Fibroblast of lung (primary cell): ENCODE data around the gene DHPS.

Experiments used
- EZH2 ChIP-seq: IDR thresholded peaks from 2 replicates; pipeline ENCODE4 v1.5.1; 2012; ENCODE audit warnings: low read length, control low read depth, mild to moderate bottlenecking; ENCODE audit errors: missing control alignments
- TF ChIP-seq, protein P1 (sequence below), 2 donors: IDR thresholded peaks in 1 of 2; conservative IDR thresholded peaks in 1 of 2; 1 replicate in 1 of 2; 2 replicates in 1 of 2; pipeline ENCODE4 v1.5.1; 2011 to 2012; ENCODE audit warnings: low read length in 2 of 2, control low read depth in 1 of 2, inconsistent platforms in 1 of 2, low read depth in 1 of 2, mild to moderate bottlenecking in 1 of 2

DNA sequence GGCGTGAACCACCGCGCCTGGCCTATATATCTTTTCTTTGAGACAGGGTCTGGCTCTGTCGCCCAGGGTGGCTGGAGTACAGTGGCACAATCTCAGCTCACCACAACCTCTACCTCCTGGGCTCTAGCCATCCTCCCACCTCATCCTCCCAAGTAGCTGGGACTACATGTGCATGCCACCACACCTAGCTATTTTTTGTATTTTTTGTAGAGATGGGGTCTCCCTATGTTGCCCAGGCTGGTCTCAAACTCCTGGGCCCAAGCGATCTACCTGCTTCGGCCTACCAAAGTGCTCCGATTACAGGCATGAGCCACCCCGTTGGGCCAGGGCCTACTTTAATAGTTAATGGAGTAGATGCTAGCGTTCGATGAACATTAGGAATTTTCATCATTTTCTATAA is 38.6 kb upstream of the DHPS start:
- TF ChIP-seq, protein P1, sequence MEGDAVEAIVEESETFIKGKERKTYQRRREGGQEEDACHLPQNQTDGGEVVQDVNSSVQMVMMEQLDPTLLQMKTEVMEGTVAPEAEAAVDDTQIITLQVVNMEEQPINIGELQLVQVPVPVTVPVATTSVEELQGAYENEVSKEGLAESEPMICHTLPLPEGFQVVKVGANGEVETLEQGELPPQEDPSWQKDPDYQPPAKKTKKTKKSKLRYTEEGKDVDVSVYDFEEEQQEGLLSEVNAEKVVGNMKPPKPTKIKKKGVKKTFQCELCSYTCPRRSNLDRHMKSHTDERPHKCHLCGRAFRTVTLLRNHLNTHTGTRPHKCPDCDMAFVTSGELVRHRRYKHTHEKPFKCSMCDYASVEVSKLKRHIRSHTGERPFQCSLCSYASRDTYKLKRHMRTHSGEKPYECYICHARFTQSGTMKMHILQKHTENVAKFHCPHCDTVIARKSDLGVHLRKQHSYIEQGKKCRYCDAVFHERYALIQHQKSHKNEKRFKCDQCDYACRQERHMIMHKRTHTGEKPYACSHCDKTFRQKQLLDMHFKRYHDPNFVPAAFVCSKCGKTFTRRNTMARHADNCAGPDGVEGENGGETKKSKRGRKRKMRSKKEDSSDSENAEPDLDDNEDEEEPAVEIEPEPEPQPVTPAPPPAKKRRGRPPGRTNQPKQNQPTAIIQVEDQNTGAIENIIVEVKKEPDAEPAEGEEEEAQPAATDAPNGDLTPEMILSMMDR (conservative IDR thresholded peaks at IDR 0.05 in 1 of 2, IDR thresholded peaks at IDR 0.05 in 1 of 2; ENCODE audit: low read depth in 1 of 2, low read length in 2 of 2) = no peak
- TF ChIP-seq EZH2 = no peak
